HG03045 (cell line): Measurements from ENCODE around the gene REXO4.
"Not testable (repeated sequence)": the region's sequence is repeated elsewhere in the genome, so short reads cannot be mapped to it uniquely, and the experiment has no call there.

Experiments used
- ATAC-seq: cut with Tn5 transposase; IDR thresholded peaks from one replicate; pipeline ENCODE4 v1.9.1; 2021; ENCODE audit warnings: mild to moderate bottlenecking, moderate library complexity; ENCODE audit not compliant: unreplicated experiment

Gene REXO4

GRCh38 chr9:133451865-133452264 is 34.1 kb upstream of the REXO4 start:
- ATAC-seq = not testable (repeated sequence)

GRCh38 chr9:133449760-133450159 is 31.9 kb upstream of the REXO4 start:
- ATAC-seq = no peak

GRCh38 chr9:133448487-133448972 is 30.7 kb upstream of the REXO4 start:
- no peak for ATAC-seq

GRCh38 chr9:133445293-133445969 is 27.6 kb upstream of the REXO4 start:
- no peak for ATAC-seq

- no peak for ATAC-seq
Observed at GRCh38 chr9:133443982-133444381, 26.2 kb upstream of the REXO4 start.

GRCh38 chr9:133443248-133443647 is 25.4 kb upstream of the REXO4 start:
- no peak for ATAC-seq

GRCh38 chr9:133441571-133441970 is 23.8 kb upstream of the REXO4 start:
- ATAC-seq = no peak

- no peak for ATAC-seq
Observed at GRCh38 chr9:133440874-133441273, 23.1 kb upstream of the REXO4 start.

GRCh38 chr9:133439337-133439736 is 21.5 kb upstream of the REXO4 start:
- no peak for ATAC-seq

- no peak for ATAC-seq
Observed at GRCh38 chr9:133437753-133438531, 20.1 kb upstream of the REXO4 start.

- ATAC-seq = no peak
Observed at GRCh38 chr9:133436681-133437080, 18.9 kb upstream of the REXO4 start.

GRCh38 chr9:133433351-133433843 is 15.6 kb upstream of the REXO4 start:
- ATAC-seq = no peak

- ATAC-seq = no peak
Observed at GRCh38 chr9:133430244-133430643, 12.4 kb upstream of the REXO4 start.

- no peak for ATAC-seq
Observed at GRCh38 chr9:133429641-133430161, 11.9 kb upstream of the REXO4 start.

- no peak for ATAC-seq
Observed at GRCh38 chr9:133429214-133429613, 11.4 kb upstream of the REXO4 start.

GRCh38 chr9:133428617-133429101 is 10.8 kb upstream of the REXO4 start:
- ATAC-seq = no peak

- no peak for ATAC-seq
Observed at GRCh38 chr9:133427658-133428348, 10.0 kb upstream of the REXO4 start.

- ATAC-seq = no peak
Observed at GRCh38 chr9:133426011-133426410, 8.2 kb upstream of the REXO4 start.

- ATAC-seq = no peak
Observed at GRCh38 chr9:133425049-133425632, 7.3 kb upstream of the REXO4 start.

GRCh38 chr9:133424187-133424586 is 6.4 kb upstream of the REXO4 start:
- ATAC-seq = no peak

- no peak for ATAC-seq
Observed at GRCh38 chr9:133423216-133423615, 5.4 kb upstream of the REXO4 start.
